GM12878 (cell line): ENCODE results near the gene ELP1. TPM values are rescaled to one million over a fixed set of nuclear protein-coding genes. Genes with fewer than 3 reads are reported as not detected.
A peak's percentile ranks its signal among the peaks of the same experiment; 100 is the strongest.

Source experiments
- ATAC-seq: fragments of 200-7000 bp; cut with Tn5 transposase; 3 replicates; pipeline ENCODE4 v1.9.1; 2020; ENCODE audit warnings: mild to moderate bottlenecking, moderate library complexity
- BruUV-seq: library from RNA; stranded (reverse); fragments of 400-500 nt; replicated peaks from 2 replicates; lab custom pipeline; 2021; lab: Mats Ljungman, UMichigan
- CTCF ChIA-PET: fragments of 300-600 bp; sonication (Branson Sonifier 250); formaldehyde crosslinking; extraction: SDS; loops from one replicate; lab custom pipeline; 2021; ENCODE audit warnings: inconsistent platforms; lab: Yijun Ruan, JAX
- POLR2A ChIA-PET: fragments of 350-600 bp; formaldehyde crosslinking; extraction: SDS; loops from one replicate; lab custom pipeline; 2021; ENCODE audit warnings: inconsistent platforms; lab: Charles Lee
- RAD21 ChIA-PET: fragments of 300-600 bp; sonication (Branson Sonifier 250); formaldehyde crosslinking; loops from one replicate; lab custom pipeline; 2023; ENCODE audit warnings: antibody characterized with exemption; ENCODE audit not compliant: unreplicated experiment; lab: Charles Lee
- SMC1A ChIA-PET: fragments of 300-600 bp; sonication (Branson Sonifier 250); formaldehyde crosslinking; loops from one replicate; lab custom pipeline; 2023; ENCODE audit not compliant: unreplicated experiment, uncharacterized antibody; lab: Charles Lee
- DNase-seq: peaks from one replicate; pipeline ENCODE4 v3.0.0-alpha.2; 2011; ENCODE audit warnings: low read depth, low spot score
- FAIRE-seq: peaks from 3 replicates; lab custom pipeline; 2011; peaks lifted over from hg19 to GRCh38; lab: Jason Lieb, UNC
- H2AFZ ChIP-seq: 2 replicates; pipeline ENCODE4 v1.6.0; 2011; ENCODE audit warnings: low read depth, low read length, control low read depth; ENCODE audit not compliant: control insufficient read depth
- H3K27ac ChIP-seq: 2 replicates; pipeline ENCODE4 v1.5.1; 2011; ENCODE audit warnings: control low read depth; ENCODE audit not compliant: control insufficient read depth, insufficient read depth
- H3K27me3 ChIP-seq, 2 experiments: replicated peaks in 1 of 2; 2 replicates each; pipeline versions ENCODE4 v1.6.0 to v1.6.1; 2011; ENCODE audit warnings: low read length in 1 of 2; ENCODE audit not compliant: control insufficient read depth in 2 of 2, insufficient read depth in 2 of 2
- H3K36me3 ChIP-seq, 2 experiments: 2 replicates each; pipeline ENCODE4 v1.5.1; 2011; ENCODE audit warnings: low read length in 1 of 2; ENCODE audit not compliant: control insufficient read depth in 2 of 2, insufficient read depth in 2 of 2
- H3K4me1 ChIP-seq: 2 replicates; pipeline ENCODE4 v1.6.1; 2011; ENCODE audit warnings: mild to moderate bottlenecking, low read length, moderate library complexity, mixed read lengths; ENCODE audit not compliant: control insufficient read depth, insufficient read depth
- H3K4me2 ChIP-seq: 2 replicates; pipeline ENCODE4 v1.6.0; 2011; ENCODE audit warnings: control low read depth; ENCODE audit not compliant: control insufficient read depth, insufficient read depth
- H3K4me3 ChIP-seq: fragments of 200-600 bp; sonication (generic); 2 replicates; pipeline ENCODE4 v1.5.1; 2016
- H3K79me2 ChIP-seq: 2 replicates; pipeline ENCODE4 v1.6.0; 2011; ENCODE audit warnings: low read length; ENCODE audit not compliant: control insufficient read depth, insufficient read depth
- H3K9ac ChIP-seq: 2 replicates; pipeline ENCODE4 v1.8.0; 2011; ENCODE audit warnings: low read length, control low read depth, mixed read lengths; ENCODE audit not compliant: control insufficient read depth, insufficient read depth
- H3K9me3 ChIP-seq: replicated peaks from 3 replicates; pipeline ENCODE4 v1.5.1; 2011; ENCODE audit warnings: mild to moderate bottlenecking, low read length; ENCODE audit not compliant: control insufficient read depth, insufficient read depth
- H4K20me1 ChIP-seq: 2 replicates; pipeline ENCODE4 v1.6.0; 2011; ENCODE audit not compliant: control insufficient read depth, insufficient read depth
- ASH2L ChIP-seq: fragments of 300-600, 200-600 bp; sonication (generic); IDR thresholded peaks from 2 replicates; pipeline ENCODE4 v1.6.1; 2017; ENCODE audit warnings: low read depth, mild to moderate bottlenecking, borderline replicate concordance
- DPF2 ChIP-seq: fragments of 450-650 bp; IDR thresholded peaks from 2 replicates; pipeline ENCODE4 v1.6.1; 2017; ENCODE audit warnings: mild to moderate bottlenecking
- MTA2 ChIP-seq: fragments of 450-650 bp; IDR thresholded peaks from 2 replicates; pipeline ENCODE4 v1.6.1; 2016; ENCODE audit warnings: low read depth, mild to moderate bottlenecking, moderate library complexity
- NFIC ChIP-seq: IDR thresholded peaks from 2 replicates; pipeline ENCODE4 v1.6.1; 2012; ENCODE audit warnings: low read depth, mild to moderate bottlenecking, inconsistent platforms, low read length, moderate library complexity
- NR2F1 ChIP-seq: fragments of 450-650 bp; conservative IDR thresholded peaks from 2 replicates; pipeline ENCODE4 v1.6.1; 2017; ENCODE audit warnings: mild to moderate bottlenecking
- NRF1 ChIP-seq: conservative IDR thresholded peaks from 2 replicates; pipeline ENCODE4 v1.6.1; 2011; ENCODE audit warnings: mild to moderate bottlenecking, low read depth, low read length, improper control_type of control experiment
- PML ChIP-seq: IDR thresholded peaks from 2 replicates; pipeline ENCODE4 v1.6.1; 2012; ENCODE audit warnings: low read length, inconsistent platforms
- SMAD5 ChIP-seq: IDR thresholded peaks from 2 replicates; pipeline ENCODE4 v1.6.1; 2016; ENCODE audit warnings: antibody characterized with exemption, low read depth
- SUZ12 ChIP-seq: fragments of 200-600 bp; sonication (generic); IDR thresholded peaks from one replicate; pipeline ENCODE4 v1.6.1; 2018; ENCODE audit warnings: antibody characterized with exemption, mild to moderate bottlenecking; ENCODE audit not compliant: unreplicated experiment
- TBL1XR1 ChIP-seq: IDR thresholded peaks from 2 replicates; pipeline ENCODE4 v1.6.1; 2012; ENCODE audit warnings: low read depth, low read length, improper control_type of control experiment
- in situ Hi-C: fragments of 300-500 bp; cut with MboI; formaldehyde crosslinking; loops from 9 replicates; pipeline ENCODE4 v1.14.3; 2018; ENCODE audit warnings: mixed read lengths
- intact Hi-C: fragments of 100-400 bp; cut with micrococcal nuclease; formaldehyde crosslinking; loops from one replicate; pipeline ENCODE4 v1.14.2; 2022; ENCODE audit not compliant: unreplicated experiment
- polyA plus RNA-seq, 11 experiments: library from polyadenylated mRNA; depleted of rRNA in 4 of 11; unstranded in 6 of 11; stranded (reverse) in 5 of 11; fragments of >200 nt; fragmentation: Nextera tagmentation in 4 of 11; fragmentation: Illumina TruSeq in 1 of 11; extraction: Ambion mirVana in 4 of 11; extraction: Trizol in 1 of 11; gene quantifications; 1 replicate in 1 of 11; 2 replicates in 10 of 11; pipeline versions ENCODE4 v1.2.1 to v1.2.3, GENCODE V29; 2011 to 2016; ENCODE audit warnings: inconsistent platforms in 2 of 11, missing spikeins in 2 of 11, low read depth in 1 of 11
- total RNA-seq, 4 experiments: library from RNA; depleted of rRNA in 3 of 4; stranded (reverse); fragments of >200 nt in 3 of 4; fragmentation: Illumina TruSeq in 1 of 4; extraction: Trizol in 1 of 4; gene quantifications; 2 replicates each; pipeline versions ENCODE4 v1.2.1 to v1.2.3, GENCODE V29; 2013 to 2021
- TF ChIP-seq, protein P1 (sequence below): fragments of 450-650 bp; IDR thresholded peaks from 2 replicates; pipeline ENCODE4 v1.6.1; 2016; ENCODE audit warnings: mild to moderate bottlenecking
- TF ChIP-seq, protein P2 (sequence below): fragments of 450-650 bp; IDR thresholded peaks from 2 replicates; pipeline ENCODE4 v1.6.1; 2017; ENCODE audit warnings: mild to moderate bottlenecking, low read depth, inconsistent platforms; ENCODE audit not compliant: poor library complexity, severe bottlenecking

Gene ELP1
- total and polyA plus RNA-seq, 10 of the 15 experiments (the other 5 are each of a cell fraction or from before 2014, with no cell fraction given): 9.7 to 29.9 (median 26.0) TPM

DNA sequence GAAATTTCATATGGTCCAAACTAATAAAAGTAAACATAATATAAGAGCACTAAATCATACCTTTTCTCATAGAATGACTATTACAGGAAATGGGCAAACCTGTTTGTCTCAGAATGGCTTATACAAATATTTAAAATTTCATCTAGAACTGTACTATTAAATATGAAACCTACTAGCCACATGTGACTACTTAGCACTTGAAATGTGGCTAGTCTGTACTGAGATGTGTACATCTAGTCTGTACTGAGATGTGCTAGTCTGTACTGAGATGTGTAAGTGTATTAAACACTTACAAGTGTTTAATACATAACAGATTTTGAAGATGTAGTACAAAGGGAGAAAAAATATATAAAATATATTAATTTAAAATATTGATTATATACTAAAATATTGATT is 22.7 kb upstream of the ELP1 start:
- Histone ChIP-seq H3K79me2 (no peaks in the 10 kb centered on the region), H3K9ac (no peak overlapping the region), H3K27me3 (no peaks in the 10 kb centered on the region), H3K4me3 (no peak overlapping the region), H2AFZ (no peak overlapping the region), H3K36me3 (no peaks in the 10 kb centered on the region; a peak in 1 of 4 replicates), H3K9me3 (no peaks in the 10 kb centered on the region), H4K20me1 (no peaks in the 10 kb centered on the region), H3K4me1 (no peaks in the 10 kb centered on the region), H3K4me2 (no peak overlapping the region), H3K27ac (no peak overlapping the region)
- POLR2A ChIA-PET: no interaction called here
- in situ Hi-C loops (no loop called here), intact Hi-C loops (no loop called here)
- RAD21 ChIA-PET: no interaction called here
- ATAC-seq (0 out of 3 replicates have a peak, but pooled peaks have one; percentile 40), FAIRE-seq (no peak), DNase-seq (no peak)
- TF ChIP-seq ASH2L: no peak
- TF ChIP-seq, protein P1, sequence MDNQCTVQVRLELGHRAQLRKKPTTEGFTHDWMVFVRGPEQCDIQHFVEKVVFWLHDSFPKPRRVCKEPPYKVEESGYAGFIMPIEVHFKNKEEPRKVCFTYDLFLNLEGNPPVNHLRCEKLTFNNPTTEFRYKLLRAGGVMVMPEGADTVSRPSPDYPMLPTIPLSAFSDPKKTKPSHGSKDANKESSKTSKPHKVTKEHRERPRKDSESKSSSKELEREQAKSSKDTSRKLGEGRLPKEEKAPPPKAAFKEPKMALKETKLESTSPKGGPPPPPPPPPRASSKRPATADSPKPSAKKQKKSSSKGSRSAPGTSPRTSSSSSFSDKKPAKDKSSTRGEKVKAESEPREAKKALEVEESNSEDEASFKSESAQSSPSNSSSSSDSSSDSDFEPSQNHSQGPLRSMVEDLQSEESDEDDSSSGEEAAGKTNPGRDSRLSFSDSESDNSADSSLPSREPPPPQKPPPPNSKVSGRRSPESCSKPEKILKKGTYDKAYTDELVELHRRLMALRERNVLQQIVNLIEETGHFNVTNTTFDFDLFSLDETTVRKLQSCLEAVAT: no peak
- no peak for TF ChIP-seq SUZ12
- no peak for TF ChIP-seq SMAD5
- TF ChIP-seq NRF1: no peak
- no peak for TF ChIP-seq DPF2
- TF ChIP-seq, protein P2, sequence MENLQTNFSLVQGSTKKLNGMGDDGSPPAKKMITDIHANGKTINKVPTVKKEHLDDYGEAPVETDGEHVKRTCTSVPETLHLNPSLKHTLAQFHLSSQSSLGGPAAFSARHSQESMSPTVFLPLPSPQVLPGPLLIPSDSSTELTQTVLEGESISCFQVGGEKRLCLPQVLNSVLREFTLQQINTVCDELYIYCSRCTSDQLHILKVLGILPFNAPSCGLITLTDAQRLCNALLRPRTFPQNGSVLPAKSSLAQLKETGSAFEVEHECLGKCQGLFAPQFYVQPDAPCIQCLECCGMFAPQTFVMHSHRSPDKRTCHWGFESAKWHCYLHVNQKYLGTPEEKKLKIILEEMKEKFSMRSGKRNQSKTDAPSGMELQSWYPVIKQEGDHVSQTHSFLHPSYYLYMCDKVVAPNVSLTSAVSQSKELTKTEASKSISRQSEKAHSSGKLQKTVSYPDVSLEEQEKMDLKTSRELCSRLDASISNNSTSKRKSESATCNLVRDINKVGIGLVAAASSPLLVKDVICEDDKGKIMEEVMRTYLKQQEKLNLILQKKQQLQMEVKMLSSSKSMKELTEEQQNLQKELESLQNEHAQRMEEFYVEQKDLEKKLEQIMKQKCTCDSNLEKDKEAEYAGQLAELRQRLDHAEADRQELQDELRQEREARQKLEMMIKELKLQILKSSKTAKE: no peak
- no peak for TF ChIP-seq NR2F1
- TF ChIP-seq MTA2: no peak
- TF ChIP-seq TBL1XR1: no peak
- TF ChIP-seq NFIC: no peak
- no peak for TF ChIP-seq PML
- BruUV-seq: no TSS peak
- CTCF ChIA-PET: interaction anchor here (1.5 kb wide), 1 partner anchor 10 kb away, joined by 3 read pairs; no protein-coding TSS in a partner anchor
- SMC1A ChIA-PET: no interaction called here
